Stimulated activated CD8-positive, alpha-beta memory T cell treated with anti-CD3 and anti-CD28 coated beads, Interleukin-4, amount 100 ng/mL, for 24 hours (primary cell): ENCODE results near the gene MAP4K2.
A peak's percentile ranks its signal among the peaks of the same experiment; 100 is the strongest.

Source experiments
- DNase-seq: peaks from one replicate; pipeline ENCODE4 v3.0.0-alpha.2; 2020; ENCODE audit warnings: low read depth

Gene MAP4K2

DNA sequence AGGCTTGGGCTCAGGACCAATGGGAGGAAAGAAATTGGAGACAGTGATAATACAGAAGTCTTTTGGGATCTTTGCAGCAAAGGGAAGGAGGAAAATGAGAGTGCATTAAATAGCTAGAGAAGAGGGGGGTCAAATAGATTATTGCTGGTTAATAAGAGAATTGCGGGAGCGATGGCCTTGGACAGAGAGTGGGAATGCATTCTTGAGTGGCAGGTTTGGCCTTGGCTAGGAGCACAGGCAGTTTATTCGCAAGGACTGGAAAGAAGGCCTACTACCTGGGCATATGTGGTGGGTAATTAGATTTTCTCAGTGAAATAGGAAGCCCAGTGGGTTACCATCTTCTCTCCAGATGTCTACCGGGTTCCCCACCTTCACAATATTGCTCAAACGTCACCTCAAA, 10.8 kb upstream of the MAP4K2 start:
- DNase-seq: no peak

DNA sequence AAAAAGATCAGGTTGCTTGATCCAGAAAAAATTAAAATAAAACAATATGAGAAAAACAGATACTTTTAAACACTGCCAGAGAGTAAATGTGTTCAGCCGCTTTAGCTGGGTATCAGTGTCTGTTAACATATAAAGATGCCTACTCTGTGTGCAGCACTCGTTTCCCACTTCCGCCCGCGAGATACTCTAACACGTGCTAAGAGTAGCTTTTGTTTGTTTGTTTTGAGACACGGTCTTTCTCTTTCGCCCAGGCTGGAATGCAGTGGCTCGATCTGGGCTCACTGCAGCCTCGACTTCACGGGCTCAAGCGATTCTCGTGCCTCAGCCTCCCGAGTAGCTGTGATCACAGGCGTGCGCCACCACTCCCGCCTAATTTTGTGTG, 7.9 kb upstream of the MAP4K2 start:
- no peak for DNase-seq

- DNase-seq: peak; percentile 78
These were observed 7.4 kb upstream of the MAP4K2 start, which contains the start of gene MEN1 for GRCh38 chr11:64810271-64810890. Gene MEN1, minus strand, starts transcription at chr11:64810551. Its CDS starts 442 bp downstream, at chr11:64810109.

GRCh38 chr11:64809781-64810241, 6.8 kb upstream of the MAP4K2 start:
- DNase-seq: no peak

DNA sequence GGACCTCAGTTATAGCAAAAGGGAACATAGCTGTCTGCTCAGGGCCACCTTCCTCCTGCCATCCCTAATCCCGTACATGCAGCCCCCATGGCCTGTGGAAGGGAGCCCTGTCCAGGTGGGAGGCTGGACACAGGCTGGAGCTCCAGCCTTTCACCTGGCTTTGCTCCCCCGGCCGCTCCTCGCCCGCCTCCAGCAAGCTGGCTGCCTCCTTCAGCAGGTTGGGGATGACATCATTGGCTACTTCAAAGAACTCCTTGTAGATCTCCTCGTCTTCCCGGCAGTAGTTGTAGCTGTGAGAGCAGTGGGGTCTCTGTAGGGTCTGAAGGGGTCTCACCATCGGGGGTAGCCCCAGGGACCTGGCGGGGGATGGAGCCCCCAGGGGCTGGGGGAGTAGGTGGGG, 2.5 kb upstream of the MAP4K2 start:
- DNase-seq: no peak

DNA sequence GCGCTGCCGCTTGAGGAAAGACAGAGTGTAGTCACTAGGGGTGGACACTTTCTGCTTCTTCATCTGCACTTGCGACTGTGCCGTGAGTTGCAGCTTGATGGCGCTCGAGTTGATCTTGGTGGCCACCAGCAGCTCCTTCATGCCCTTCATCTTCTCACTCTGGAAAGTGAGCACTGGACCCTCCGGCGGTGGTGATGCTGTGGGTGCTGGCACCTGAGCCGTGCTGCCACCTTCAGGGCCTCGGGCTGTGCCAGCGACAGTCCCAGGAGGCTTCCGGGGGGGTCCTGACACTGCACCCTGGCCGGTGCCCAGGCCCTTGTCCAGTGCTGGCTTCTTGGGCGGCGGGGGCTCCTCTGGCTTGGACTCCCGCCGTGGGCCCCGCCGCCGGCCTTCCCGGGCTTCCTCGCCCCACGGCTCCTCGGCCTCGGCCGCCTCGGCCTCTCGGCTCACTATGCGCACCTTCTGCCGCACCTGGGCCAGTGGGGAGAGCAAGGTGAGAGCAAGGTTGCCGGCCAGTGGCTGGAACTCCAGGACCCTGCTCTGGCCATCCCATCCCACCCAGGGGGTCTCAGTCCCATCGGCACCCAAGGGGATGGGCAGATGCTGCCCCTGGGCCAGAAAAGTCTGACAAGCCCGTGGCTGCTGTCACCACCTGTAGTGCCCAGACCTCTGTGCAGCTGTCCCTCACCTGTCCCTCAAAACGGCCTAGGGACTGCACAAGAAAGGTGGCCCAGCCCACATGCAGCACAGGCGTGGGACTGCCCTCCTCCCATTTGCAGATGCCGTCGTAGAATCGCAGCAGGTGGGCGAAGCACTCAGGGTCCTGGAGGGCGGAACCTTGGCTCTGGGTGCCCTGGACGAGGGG, 1.6 kb upstream of the MAP4K2 start:
- DNase-seq: no peak

DNA sequence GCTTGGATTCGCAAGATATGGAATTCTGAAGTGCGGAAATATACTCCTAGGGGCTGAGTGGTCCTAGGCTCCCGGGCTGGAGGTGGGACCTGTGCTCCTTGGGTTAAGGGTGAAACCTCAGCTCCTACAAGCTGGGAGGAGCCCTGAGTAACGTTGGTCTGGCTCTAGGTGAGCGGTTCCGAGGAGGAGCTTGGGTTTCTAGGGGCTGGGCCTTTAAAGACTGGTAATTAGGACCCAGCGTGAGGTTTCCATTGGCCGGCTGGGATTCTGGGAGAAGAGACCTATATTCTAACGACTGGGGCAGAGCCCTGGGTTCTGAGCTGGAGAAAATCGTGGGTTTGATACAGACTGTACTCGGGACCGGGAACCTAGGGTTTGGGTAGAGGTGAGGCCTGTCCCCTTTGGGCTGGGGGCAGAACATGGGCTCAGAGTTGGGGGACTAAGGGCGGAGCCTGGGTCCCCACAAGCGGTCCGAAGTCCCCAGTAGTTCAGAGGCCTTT, 882 bp upstream of the MAP4K2 start:
- no peak for DNase-seq

GRCh38 chr11:64802370-64803157, 450 bp downstream of the MAP4K2 start:
- no peak for DNase-seq

DNA sequence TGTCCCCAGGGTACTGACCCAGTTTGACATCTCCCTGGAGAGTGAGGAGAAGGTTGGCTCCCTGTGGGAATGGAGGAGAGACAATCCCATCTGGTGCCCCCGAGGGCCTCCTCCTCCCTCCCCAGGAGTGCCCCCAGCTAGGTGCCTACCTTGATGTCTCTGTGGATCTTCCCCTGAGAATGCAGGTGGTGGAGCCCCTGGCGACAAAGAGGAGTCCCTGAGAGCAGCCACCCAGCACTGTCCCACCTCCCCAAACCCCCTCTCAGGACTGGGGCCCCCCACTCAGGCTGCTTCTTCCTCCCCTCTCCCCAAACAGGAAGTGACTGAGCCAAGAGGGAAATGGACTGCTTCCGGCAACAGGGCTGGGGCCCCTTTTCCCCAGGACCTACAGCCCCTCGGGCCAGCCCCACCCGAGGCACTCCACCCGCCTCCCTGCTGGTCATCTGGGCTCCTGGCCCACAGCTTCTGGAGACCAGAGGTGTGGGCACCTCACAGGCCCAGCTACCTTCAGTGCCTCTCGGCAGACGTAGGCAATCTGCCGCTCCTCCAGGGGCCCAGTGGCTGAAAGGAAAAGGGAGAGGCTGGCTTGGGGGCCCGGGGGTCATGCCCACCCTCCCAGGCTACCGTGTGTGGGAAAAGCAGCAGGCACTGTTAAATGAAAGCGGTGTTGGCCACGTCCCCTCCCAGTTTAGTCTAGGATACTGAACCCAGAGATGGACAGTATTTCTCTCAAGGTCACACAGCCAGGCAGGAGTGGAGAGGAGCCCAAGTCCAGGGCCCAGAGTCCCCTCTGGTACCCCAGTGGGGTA, 1.2 kb downstream of the MAP4K2 start:
- DNase-seq: no peak

- DNase-seq: no peak
These were observed 1.9 kb downstream of the MAP4K2 start for GRCh38 chr11:64801158-64801464.

- DNase-seq: no peak
These were observed 2.5 kb downstream of the MAP4K2 start for GRCh38 chr11:64800303-64801157.

- DNase-seq: no peak
These were observed 3.3 kb downstream of the MAP4K2 start for GRCh38 chr11:64799623-64800302.

- DNase-seq: no peak
These were observed 3.8 kb downstream of the MAP4K2 start for GRCh38 chr11:64799256-64799622.

DNA sequence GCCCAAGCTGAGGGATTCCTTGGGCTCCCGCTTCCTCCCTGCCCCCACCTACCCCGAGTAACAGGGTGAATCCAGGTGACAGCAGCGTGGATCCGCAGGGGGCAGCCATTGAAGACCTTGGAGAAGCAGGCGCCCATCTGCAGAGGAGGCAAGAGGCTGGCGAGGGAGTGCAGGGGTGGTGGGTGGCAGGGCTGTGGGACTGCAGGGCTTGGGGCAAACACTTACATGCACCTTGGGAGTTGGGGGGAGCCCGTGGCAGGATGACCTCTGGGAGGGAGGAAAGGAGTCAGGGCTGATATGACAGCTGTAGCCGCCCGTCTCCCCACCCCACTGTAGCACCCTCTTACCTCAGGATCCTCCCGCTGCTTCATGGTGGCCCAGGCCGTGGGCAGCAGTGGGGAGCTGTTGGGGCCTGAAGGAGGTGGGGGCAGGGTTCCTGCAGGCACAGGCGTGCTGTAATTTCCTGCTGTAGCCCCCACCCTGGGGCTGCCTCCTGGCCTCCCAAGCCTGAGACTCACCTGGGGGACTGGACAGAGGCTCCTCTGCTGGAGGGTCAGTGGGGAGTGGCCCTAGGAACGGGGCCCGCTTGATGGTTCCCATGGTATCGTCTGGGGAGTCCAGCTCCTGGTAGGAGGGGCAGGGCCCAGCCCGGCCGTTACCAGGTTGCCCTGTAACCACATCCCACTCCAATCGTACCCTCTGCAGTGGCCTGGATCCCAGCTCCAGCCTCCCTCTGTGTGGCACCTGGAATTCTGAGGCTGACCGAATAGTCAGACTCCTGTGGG, 6.1 kb downstream of the MAP4K2 start:
- DNase-seq: no peak

GRCh38 chr11:64796047-64796756, 6.8 kb downstream of the MAP4K2 start:
- no peak for DNase-seq

DNA sequence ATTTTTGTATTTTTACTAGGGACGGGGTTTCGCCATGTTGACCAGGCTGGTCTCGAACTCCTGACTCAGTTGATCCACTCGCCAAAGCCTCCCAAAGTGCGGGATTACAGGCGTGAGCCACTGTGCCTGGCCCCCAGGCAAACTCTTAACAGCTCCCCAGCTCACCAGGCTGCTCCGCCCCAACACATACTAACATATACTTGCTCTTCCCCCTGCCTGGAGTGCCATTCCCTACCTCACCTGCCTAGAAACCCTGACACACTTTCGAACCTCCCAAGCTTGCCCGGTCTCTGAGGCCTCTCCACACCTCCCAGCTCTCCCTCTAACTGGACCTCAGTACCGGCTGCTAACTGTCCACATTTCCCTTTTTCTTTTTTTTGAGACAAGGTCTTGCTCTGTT, 8.5 kb downstream of the MAP4K2 start:
- no peak for DNase-seq

- DNase-seq: no peak
These were observed 9.5 kb downstream of the MAP4K2 start for GRCh38 chr11:64793271-64794160.

- DNase-seq: no peak
These were observed 10.5 kb downstream of the MAP4K2 start for GRCh38 chr11:64792482-64792881.
